BLaER1 treated with 17β-estradiol and CSF1 and Interleukin-3, amounts not matched to agents 10 nM and 100 nM (cell line): Measurements from ENCODE around the gene MFAP2.
A peak's percentile ranks its signal among the peaks of the same experiment; 100 is the strongest.
"Not testable (repeated sequence)": the region's sequence is repeated elsewhere in the genome, so short reads cannot be mapped to it uniquely, and the experiment has no call there.

Experiments
- H3K27ac ChIP-seq, 11 experiments: shearing (Covaris generic); formaldehyde crosslinking; 2 replicates each; pipeline ENCODE4 v1.8.1; 2022
- H3K27me3 ChIP-seq, 11 experiments: shearing (Covaris generic); formaldehyde crosslinking; 2 replicates each; pipeline ENCODE4 v1.8.1; 2022
- H3K36me3 ChIP-seq, 11 experiments: shearing (Covaris generic); formaldehyde crosslinking; 2 replicates each; pipeline ENCODE4 v1.8.1; 2022
- H3K4me1 ChIP-seq, 10 experiments: shearing (Covaris generic); formaldehyde crosslinking; 2 replicates each; pipeline ENCODE4 v1.8.1; 2022
- H3K4me2 ChIP-seq, 11 experiments: shearing (Covaris generic); formaldehyde crosslinking; 2 replicates each; pipeline ENCODE4 v1.8.1; 2022
- H3K4me3 ChIP-seq, 10 experiments: shearing (Covaris generic); formaldehyde crosslinking; 2 replicates each; pipeline ENCODE4 v1.8.1; 2022
- H3K9ac ChIP-seq, 11 experiments: shearing (Covaris generic); formaldehyde crosslinking; 2 replicates each; pipeline ENCODE4 v1.8.1; 2022
- H3K9me3 ChIP-seq, 11 experiments: shearing (Covaris generic); formaldehyde crosslinking; replicated peaks in 1 of 11; 2 replicates each; pipeline ENCODE4 v1.8.1; 2022
- H4K20me1 ChIP-seq, 11 experiments: shearing (Covaris generic); formaldehyde crosslinking; 2 replicates each; pipeline ENCODE4 v1.8.1; 2022
- Cebpa-rat ChIP-seq, 11 experiments: shearing (Covaris generic); IDR thresholded peaks; 2 replicates each; pipeline ENCODE4 v1.8.1; 2022

The MFAP2 gene

GRCh38 chr1:16967962-16968361 lies 12.5 kb downstream of the MFAP2 start:
- no peak overlapping the region for H3K4me3 ChIP-seq
- no peak overlapping the region for H3K4me2 ChIP-seq
- peaks cover 0 to 42% (median 0%) of the 10 kb centered on the region in 11 experiments; a peak in 4 of 22 replicates for H4K20me1 ChIP-seq
- no peaks in the 10 kb centered on the region for H3K27me3 ChIP-seq
- peaks cover 0 to 13% (median 0%) of the 10 kb centered on the region in 10 experiments; a peak in 3 of 20 replicates for H3K4me1 ChIP-seq
- H3K36me3 ChIP-seq: peaks cover 0 to 25% (median 9%) of the 10 kb centered on the region in 11 experiments; a peak in 11 of 22 replicates
- no peak overlapping the region for H3K9ac ChIP-seq
- H3K27ac ChIP-seq: no peak overlapping the region
- no peak for TF ChIP-seq Cebpa-rat (IDR thresholded peaks at IDR 0.05)
- no peaks in the 10 kb centered on the region for H3K9me3 ChIP-seq

GRCh38 chr1:16967095-16967575 lies 13.3 kb downstream of the MFAP2 start:
- H3K4me1 ChIP-seq: peaks cover 0 to 14% (median 0%) of the 10 kb centered on the region in 10 experiments; a peak in 4 of 20 replicates
- H3K4me3 ChIP-seq: no peak overlapping the region
- no peak for TF ChIP-seq Cebpa-rat (IDR thresholded peaks at IDR 0.05)
- H3K9ac ChIP-seq: no peak overlapping the region
- no peaks in the 10 kb centered on the region for H3K27me3 ChIP-seq
- H3K4me2 ChIP-seq: no peak overlapping the region
- peaks cover 0 to 25% (median 9%) of the 10 kb centered on the region in 11 experiments; a peak in 11 of 22 replicates for H3K36me3 ChIP-seq
- no peaks in the 10 kb centered on the region for H3K9me3 ChIP-seq
- peaks cover 0 to 35% (median 0%) of the 10 kb centered on the region in 11 experiments; a peak in 4 of 22 replicates for H4K20me1 ChIP-seq
- no peak overlapping the region for H3K27ac ChIP-seq

GRCh38 chr1:16966282-16966681 lies 14.1 kb downstream of the MFAP2 start:
- peaks cover 3 to 22% (median 7%) of the 10 kb centered on the region in 10 experiments; a peak in 15 of 20 replicates for H3K4me1 ChIP-seq
- H3K4me3 ChIP-seq: no peak overlapping the region
- no peak overlapping the region for H3K27ac ChIP-seq
- H3K36me3 ChIP-seq: peaks cover 0 to 25% (median 9%) of the 10 kb centered on the region in 11 experiments; a peak in 11 of 22 replicates
- no peaks in the 10 kb centered on the region for H3K9me3 ChIP-seq
- H3K4me2 ChIP-seq: no peak overlapping the region
- H3K27me3 ChIP-seq: no peaks in the 10 kb centered on the region
- no peak overlapping the region for H3K9ac ChIP-seq
- no peak for TF ChIP-seq Cebpa-rat (IDR thresholded peaks at IDR 0.05)
- H4K20me1 ChIP-seq: peaks cover 0 to 27% (median 0%) of the 10 kb centered on the region in 11 experiments; a peak in 4 of 22 replicates

GRCh38 chr1:16965486-16966067 lies 14.8 kb downstream of the MFAP2 start:
- peaks cover 0 to 23% (median 0%) of the 10 kb centered on the region in 11 experiments; a peak in 4 of 22 replicates for H4K20me1 ChIP-seq
- no peak overlapping the region for H3K27ac ChIP-seq
- no peak for TF ChIP-seq Cebpa-rat (IDR thresholded peaks at IDR 0.05)
- no peaks in the 10 kb centered on the region for H3K9me3 ChIP-seq
- H3K4me1 ChIP-seq: peaks cover 9 to 26% (median 14%) of the 10 kb centered on the region in 10 experiments; a peak in 16 of 20 replicates
- H3K4me3 ChIP-seq: no peak overlapping the region
- no peak overlapping the region for H3K4me2 ChIP-seq
- H3K36me3 ChIP-seq: peaks cover 0 to 25% (median 9%) of the 10 kb centered on the region in 11 experiments; a peak in 11 of 22 replicates
- H3K9ac ChIP-seq: no peak overlapping the region
- H3K27me3 ChIP-seq: no peaks in the 10 kb centered on the region

- H3K9me3 ChIP-seq, H3K27me3 ChIP-seq, H3K27ac ChIP-seq, H3K4me3 ChIP-seq, H3K4me2 ChIP-seq, H3K9ac ChIP-seq: not testable (repeated sequence)
- Histone ChIP-seq H3K36me3 (peaks cover 0 to 25% (median 9%) of the 10 kb centered on the region in 11 experiments; a peak in 11 of 22 replicates), H4K20me1 (peaks cover 0 to 12% (median 0%) of the 10 kb centered on the region in 11 experiments; a peak in 3 of 22 replicates), H3K4me1 (peaks cover 9 to 30% (median 17%) of the 10 kb centered on the region in 10 experiments; a peak in 16 of 20 replicates)
Observed at GRCh38 chr1:16964169-16964568, 16.3 kb downstream of the MFAP2 start.

GRCh38 chr1:16961297-16962133 lies 18.9 kb downstream of the MFAP2 start:
- peak overlapping the region; percentile 45 to 63 (median 54); a peak in 16 of 20 replicates for H3K4me3 ChIP-seq
- H3K27ac ChIP-seq: peak overlapping the region in 1 of 11 experiments; percentile 31; a peak in 2 of 22 replicates
- peaks cover 9 to 36% (median 17%) of the 10 kb centered on the region in 10 experiments; a peak in 16 of 20 replicates for H3K4me1 ChIP-seq
- peak overlapping the region; percentile 52 to 78 (median 68); a peak in 18 of 22 replicates for H3K9ac ChIP-seq
- TF ChIP-seq Cebpa-rat (IDR thresholded peaks at IDR 0.05): no peak
- H4K20me1 ChIP-seq: no peaks in the 10 kb centered on the region
- H3K9me3 ChIP-seq: no peaks in the 10 kb centered on the region
- no peaks in the 10 kb centered on the region for H3K27me3 ChIP-seq
- H3K36me3 ChIP-seq: peaks cover 0 to 15% (median 5%) of the 10 kb centered on the region in 11 experiments; a peak in 10 of 22 replicates
- H3K4me2 ChIP-seq: peak overlapping the region; percentile 80 to 96 (median 91)

GRCh38 chr1:16960560-16961296 lies 19.7 kb downstream of the MFAP2 start:
- peak overlapping the region in 5 of 11 experiments; percentile 17 to 57 (median 41); a peak in 9 of 22 replicates for H3K27ac ChIP-seq
- peaks cover 0 to 10% (median 0%) of the 10 kb centered on the region in 11 experiments; a peak in 9 of 22 replicates for H3K36me3 ChIP-seq
- H4K20me1 ChIP-seq: 0 out of 22 replicates have a peak, but pooled peaks cover 0 to 6% (median 0%) of the 10 kb centered on the region in 11 experiments
- TF ChIP-seq Cebpa-rat (IDR thresholded peaks at IDR 0.05): no peak
- no peaks in the 10 kb centered on the region for H3K27me3 ChIP-seq
- H3K9ac ChIP-seq: peak overlapping the region; percentile 52 to 78 (median 68)
- H3K4me3 ChIP-seq: peak overlapping the region; percentile 45 to 63 (median 54)
- H3K4me2 ChIP-seq: peak overlapping the region; percentile 80 to 96 (median 91)
- no peaks in the 10 kb centered on the region for H3K9me3 ChIP-seq
- H3K4me1 ChIP-seq: peaks cover 9 to 36% (median 17%) of the 10 kb centered on the region in 10 experiments; a peak in 16 of 20 replicates

GRCh38 chr1:16958475-16958874 lies 21.9 kb downstream of the MFAP2 start:
- Histone ChIP-seq H3K9ac (no peak overlapping the region), H3K27ac (no peak overlapping the region), H3K4me2 (no peak overlapping the region), H3K4me3 (no peak overlapping the region), H4K20me1 (peaks cover 0 to 13% (median 0%) of the 10 kb centered on the region in 11 experiments; a peak in 1 of 22 replicates), H3K27me3 (no peaks in the 10 kb centered on the region), H3K4me1 (peaks cover 9 to 36% (median 17%) of the 10 kb centered on the region in 10 experiments; a peak in 16 of 20 replicates), H3K36me3 (peaks cover 0 to 15% (median 0%) of the 10 kb centered on the region in 11 experiments; a peak in 5 of 22 replicates), H3K9me3 (no peaks in the 10 kb centered on the region)
- TF ChIP-seq Cebpa-rat (IDR thresholded peaks at IDR 0.05): no peak
